ENCODE measurements around the gene ADAM23.

Gene ADAM23

GRCh38 chr2:206428783-206429182 lies 14.5 kb upstream of the ADAM23 start:
- H3K18ac ChIP-seq (ENCODE audit: low read length), result no peak overlapping the region
- no peak overlapping the region for H3K27ac ChIP-seq (replicated peaks; ENCODE audit: low read length)
- H2BK12ac ChIP-seq (ENCODE audit: low read length), result no peak overlapping the region
- H3K23ac ChIP-seq (ENCODE audit: low read depth, low read length, poor library complexity), result no peak overlapping the region
- H2BK5ac ChIP-seq (ENCODE audit: low read length), result no peak overlapping the region
- no peak overlapping the region for H2AK5ac ChIP-seq (ENCODE audit: low read depth, low read length)
- no peak overlapping the region for H4K8ac ChIP-seq (ENCODE audit: low read depth, low read length)
- H3K79me1 ChIP-seq (ENCODE audit: low read depth, low read length), result no peaks in the 10 kb centered on the region
- no peaks in the 10 kb centered on the region for H3K9me3 ChIP-seq (replicated peaks in 1 of 2; ENCODE audit: control insufficient read depth in 2 of 2, insufficient read depth in 1 of 2, low read depth in 1 of 2, low read length in 2 of 2)
- no peak overlapping the region for H3K4ac ChIP-seq (ENCODE audit: low read length)
- H3K14ac ChIP-seq (ENCODE audit: low read length), result no peak overlapping the region
- no peak overlapping the region for H2AFZ ChIP-seq (ENCODE audit: low read length)
- no peak overlapping the region for H3K9ac ChIP-seq (ENCODE audit: low read depth, low read length, poor library complexity)
- no peak overlapping the region for H3K4me3 ChIP-seq (ENCODE audit: low read length in 2 of 2)
- no peaks in the 10 kb centered on the region for H3K4me1 ChIP-seq (ENCODE audit: control insufficient read depth in 2 of 2, insufficient read depth in 1 of 2, low read depth in 1 of 2, low read length in 2 of 2)
- H2BK15ac ChIP-seq (ENCODE audit: low read length), result no peak overlapping the region
- H3K27me3 ChIP-seq (ENCODE audit: control insufficient read depth in 3 of 3, insufficient read depth in 3 of 3, low read depth in 1 of 3, low read length in 3 of 3), result no peaks in the 10 kb centered on the region
- no peak overlapping the region for H4K91ac ChIP-seq (ENCODE audit: low read depth, low read length, poor library complexity)
- no peak overlapping the region for H2BK120ac ChIP-seq (ENCODE audit: low read depth, low read length)
- no peak overlapping the region for H3K4me2 ChIP-seq (ENCODE audit: insufficient read depth, low read length, poor library complexity, severe bottlenecking)
- no peak for DNase-seq (ENCODE audit: low spot score)
- no peaks in the 10 kb centered on the region for H3K36me3 ChIP-seq (replicated peaks in 1 of 2; ENCODE audit: control insufficient read depth in 2 of 2, insufficient read depth in 2 of 2, low read length in 2 of 2)
- WGBS, 2 donors (ENCODE audit: extremely low coverage in 2 of 2, insufficient read length in 2 of 2, insufficient replicate concordance in 1 of 2), result no CpG with 5 or more reads among the region's 3 CpGs

- no peak overlapping the region for H3K4ac ChIP-seq (ENCODE audit: low read length)
- H3K27me3 ChIP-seq (ENCODE audit: control insufficient read depth in 3 of 3, insufficient read depth in 3 of 3, low read depth in 1 of 3, low read length in 3 of 3), result no peaks in the 10 kb centered on the region
- H3K4me3 ChIP-seq (ENCODE audit: low read length in 2 of 2), result no peak overlapping the region
- H3K4me2 ChIP-seq (ENCODE audit: insufficient read depth, low read length, poor library complexity, severe bottlenecking), result no peak overlapping the region
- H3K4me1 ChIP-seq (ENCODE audit: control insufficient read depth in 2 of 2, insufficient read depth in 1 of 2, low read depth in 1 of 2, low read length in 2 of 2), result peaks cover 0 to under 1% of the 10 kb centered on the region in 2 donors
- H2BK5ac ChIP-seq (ENCODE audit: low read length), result no peak overlapping the region
- H3K14ac ChIP-seq (ENCODE audit: low read length), result no peak overlapping the region
- H2BK120ac ChIP-seq (ENCODE audit: low read depth, low read length), result no peak overlapping the region
- no peak overlapping the region for H4K91ac ChIP-seq (ENCODE audit: low read depth, low read length, poor library complexity)
- H2BK15ac ChIP-seq (ENCODE audit: low read length), result no peak overlapping the region
- DNase-seq (ENCODE audit: low spot score), result no peak
- no peak overlapping the region for H2AFZ ChIP-seq (ENCODE audit: low read length)
- H3K27ac ChIP-seq (replicated peaks; ENCODE audit: low read length), result no peak overlapping the region
- no peak overlapping the region for H3K23ac ChIP-seq (ENCODE audit: low read depth, low read length, poor library complexity)
- no peaks in the 10 kb centered on the region for H3K79me1 ChIP-seq (ENCODE audit: low read depth, low read length)
- no peaks in the 10 kb centered on the region for H3K36me3 ChIP-seq (replicated peaks in 1 of 2; ENCODE audit: control insufficient read depth in 2 of 2, insufficient read depth in 2 of 2, low read length in 2 of 2)
- no peaks in the 10 kb centered on the region for H3K9me3 ChIP-seq (replicated peaks in 1 of 2; ENCODE audit: control insufficient read depth in 2 of 2, insufficient read depth in 1 of 2, low read depth in 1 of 2, low read length in 2 of 2)
- no CpG with 5 or more reads among the region's 2 CpGs for WGBS, 2 donors (ENCODE audit: extremely low coverage in 2 of 2, insufficient read length in 2 of 2, insufficient replicate concordance in 1 of 2)
- H2AK5ac ChIP-seq (ENCODE audit: low read depth, low read length), result no peak overlapping the region
- no peak overlapping the region for H2BK12ac ChIP-seq (ENCODE audit: low read length)
- no peak overlapping the region for H3K18ac ChIP-seq (ENCODE audit: low read length)
- no peak overlapping the region for H3K9ac ChIP-seq (ENCODE audit: low read depth, low read length, poor library complexity)
- H4K8ac ChIP-seq (ENCODE audit: low read depth, low read length), result no peak overlapping the region
Observed at GRCh38 chr2:206430452-206430851, 12.9 kb upstream of the ADAM23 start.

GRCh38 chr2:206431439-206431838 lies 11.9 kb upstream of the ADAM23 start:
- H3K9ac ChIP-seq (ENCODE audit: low read depth, low read length, poor library complexity), result no peak overlapping the region
- no peak overlapping the region for H3K23ac ChIP-seq (ENCODE audit: low read depth, low read length, poor library complexity)
- no peak overlapping the region for H2AFZ ChIP-seq (ENCODE audit: low read length)
- no peak overlapping the region for H3K18ac ChIP-seq (ENCODE audit: low read length)
- H3K4me1 ChIP-seq (ENCODE audit: control insufficient read depth in 2 of 2, insufficient read depth in 1 of 2, low read depth in 1 of 2, low read length in 2 of 2), result peaks cover 2 to 5% of the 10 kb centered on the region in 2 donors
- H3K36me3 ChIP-seq (replicated peaks in 1 of 2; ENCODE audit: control insufficient read depth in 2 of 2, insufficient read depth in 2 of 2, low read length in 2 of 2), result no peaks in the 10 kb centered on the region
- H3K79me1 ChIP-seq (ENCODE audit: low read depth, low read length), result no peaks in the 10 kb centered on the region
- no peak overlapping the region for H2BK5ac ChIP-seq (ENCODE audit: low read length)
- H3K9me3 ChIP-seq (replicated peaks in 1 of 2; ENCODE audit: control insufficient read depth in 2 of 2, insufficient read depth in 1 of 2, low read depth in 1 of 2, low read length in 2 of 2), result no peaks in the 10 kb centered on the region
- DNase-seq (ENCODE audit: low spot score), result no peak
- H3K4me2 ChIP-seq (ENCODE audit: insufficient read depth, low read length, poor library complexity, severe bottlenecking), result no peak overlapping the region
- H4K8ac ChIP-seq (ENCODE audit: low read depth, low read length), result no peak overlapping the region
- H3K4ac ChIP-seq (ENCODE audit: low read length), result no peak overlapping the region
- H3K14ac ChIP-seq (ENCODE audit: low read length), result no peak overlapping the region
- no CpG with 5 or more reads among the region's 3 CpGs for WGBS, 2 donors (ENCODE audit: extremely low coverage in 2 of 2, insufficient read length in 2 of 2, insufficient replicate concordance in 1 of 2)
- H3K4me3 ChIP-seq (ENCODE audit: low read length in 2 of 2), result no peak overlapping the region
- H3K27ac ChIP-seq (replicated peaks; ENCODE audit: low read length), result no peak overlapping the region
- H2BK12ac ChIP-seq (ENCODE audit: low read length), result no peak overlapping the region
- no peak overlapping the region for H2BK15ac ChIP-seq (ENCODE audit: low read length)
- no peak overlapping the region for H2BK120ac ChIP-seq (ENCODE audit: low read depth, low read length)
- no peak overlapping the region for H2AK5ac ChIP-seq (ENCODE audit: low read depth, low read length)
- no peaks in the 10 kb centered on the region for H3K27me3 ChIP-seq (ENCODE audit: control insufficient read depth in 3 of 3, insufficient read depth in 3 of 3, low read depth in 1 of 3, low read length in 3 of 3)
- no peak overlapping the region for H4K91ac ChIP-seq (ENCODE audit: low read depth, low read length, poor library complexity)

GRCh38 chr2:206432193-206433082 lies 10.9 kb upstream of the ADAM23 start:
- Histone ChIP-seq H3K27ac (replicated peaks; ENCODE audit: low read length) (no peak overlapping the region), H2AK5ac (ENCODE audit: low read depth, low read length) (no peak overlapping the region), H3K27me3 (ENCODE audit: control insufficient read depth in 3 of 3, insufficient read depth in 3 of 3, low read depth in 1 of 3, low read length in 3 of 3) (no peaks in the 10 kb centered on the region), H3K4me3 (ENCODE audit: low read length in 2 of 2) (no peak overlapping the region), H3K4ac (ENCODE audit: low read length) (no peak overlapping the region), H2BK120ac (ENCODE audit: low read depth, low read length) (no peak overlapping the region), H4K8ac (ENCODE audit: low read depth, low read length) (no peak overlapping the region), H3K9me3 (replicated peaks in 1 of 2; ENCODE audit: control insufficient read depth in 2 of 2, insufficient read depth in 1 of 2, low read depth in 1 of 2, low read length in 2 of 2) (no peaks in the 10 kb centered on the region), H3K14ac (ENCODE audit: low read length) (no peak overlapping the region), H3K23ac (ENCODE audit: low read depth, low read length, poor library complexity) (no peak overlapping the region), H3K18ac (ENCODE audit: low read length) (no peak overlapping the region), H2AFZ (ENCODE audit: low read length) (no peak overlapping the region), H3K79me1 (ENCODE audit: low read depth, low read length) (no peaks in the 10 kb centered on the region), H3K9ac (ENCODE audit: low read depth, low read length, poor library complexity) (no peak overlapping the region), H4K91ac (ENCODE audit: low read depth, low read length, poor library complexity) (no peak overlapping the region), H2BK5ac (ENCODE audit: low read length) (no peak overlapping the region), H3K4me2 (ENCODE audit: insufficient read depth, low read length, poor library complexity, severe bottlenecking) (no peak overlapping the region), H3K36me3 (replicated peaks in 1 of 2; ENCODE audit: control insufficient read depth in 2 of 2, insufficient read depth in 2 of 2, low read length in 2 of 2) (no peaks in the 10 kb centered on the region), H3K4me1 (ENCODE audit: control insufficient read depth in 2 of 2, insufficient read depth in 1 of 2, low read depth in 1 of 2, low read length in 2 of 2) (peaks cover 2 to 5% of the 10 kb centered on the region in 2 donors), H2BK12ac (ENCODE audit: low read length) (no peak overlapping the region), H2BK15ac (ENCODE audit: low read length) (no peak overlapping the region)
- DNase-seq (ENCODE audit: low spot score), result no peak
- WGBS, 2 donors (ENCODE audit: extremely low coverage in 2 of 2, insufficient read length in 2 of 2, insufficient replicate concordance in 1 of 2), result no CpG with 5 or more reads among the region's 6 CpGs
